Measurements from ENCODE around the gene SGPL1. TPM values are rescaled to one million over a fixed set of nuclear protein-coding genes. Genes with fewer than 3 reads are reported as not detected.

SGPL1 gene
- total RNA-seq, 1 donor from 2014 or later, result 8.2 TPM

DNA sequence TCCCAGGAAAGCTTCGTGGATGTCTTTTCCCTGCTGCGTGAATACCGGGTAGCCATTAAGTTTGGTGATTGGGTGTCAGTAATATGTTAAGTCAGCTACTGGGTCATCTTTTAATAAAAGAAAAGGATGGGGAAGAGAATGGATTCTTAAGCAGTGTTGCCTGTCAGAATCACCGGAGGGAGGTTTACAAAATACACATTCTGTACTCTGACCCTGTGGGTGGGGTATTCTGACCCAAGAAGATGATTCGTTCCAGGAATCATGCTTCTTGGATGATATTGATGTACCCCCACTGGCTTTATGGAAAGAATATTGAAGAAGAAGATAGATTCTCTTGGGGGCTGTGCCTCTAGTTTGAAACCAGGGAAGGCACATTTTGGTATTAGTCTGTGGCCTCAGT lies 18.3 kb downstream of the SGPL1 start:
- Histone ChIP-seq H3K4me1 (peaks cover 34% of the 10 kb centered on the region), H3K36me3 (peaks cover 11% of the 10 kb centered on the region)

DNA sequence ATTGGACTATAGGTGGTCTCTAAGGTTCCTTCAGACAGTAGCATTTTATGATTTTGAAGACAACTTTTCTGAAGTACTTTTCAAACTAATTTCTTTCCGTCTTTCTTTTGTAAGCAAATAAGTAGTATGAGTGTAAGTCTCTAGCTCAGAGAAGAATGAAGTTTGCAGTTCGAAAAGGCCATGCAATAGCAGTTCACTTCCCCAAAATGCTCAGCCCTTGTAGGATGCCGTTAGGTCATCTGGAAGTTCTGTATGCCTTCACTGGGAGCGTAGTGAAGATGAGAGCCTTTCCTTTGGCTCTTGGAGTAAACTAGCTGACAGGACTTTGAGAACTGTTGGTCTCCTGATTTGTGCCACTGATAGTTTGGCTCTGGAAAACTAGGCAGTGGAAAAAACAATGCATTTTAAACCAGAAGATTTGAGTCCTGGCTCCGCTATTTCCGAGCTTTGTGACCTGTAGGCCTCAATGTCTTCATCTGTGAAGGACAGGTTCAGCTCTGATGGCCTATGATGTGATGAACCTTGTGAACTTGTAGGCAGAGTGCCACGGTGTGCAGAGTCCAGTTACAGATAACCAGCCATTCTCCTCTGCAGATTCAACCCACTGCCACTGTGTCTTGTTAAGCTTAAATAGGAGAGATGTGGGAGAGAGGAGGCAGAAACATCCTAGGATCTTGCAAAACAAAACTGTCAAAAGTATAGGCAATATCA lies 18.8 kb downstream of the SGPL1 start:
- Histone ChIP-seq H3K9me3 (replicated peaks) (peaks cover 6% of the 10 kb centered on the region), H3K27me3 (ENCODE audit: low read depth) (no peaks in the 10 kb centered on the region), H3K27ac (replicated peaks) (no peak overlapping the region), H3K36me3 (peaks cover 13% of the 10 kb centered on the region), H3K4me3 (no peak overlapping the region), H3K4me1 (peaks cover 29% of the 10 kb centered on the region)
- DNase-seq, result no peak
- TF ChIP-seq, protein P1, sequence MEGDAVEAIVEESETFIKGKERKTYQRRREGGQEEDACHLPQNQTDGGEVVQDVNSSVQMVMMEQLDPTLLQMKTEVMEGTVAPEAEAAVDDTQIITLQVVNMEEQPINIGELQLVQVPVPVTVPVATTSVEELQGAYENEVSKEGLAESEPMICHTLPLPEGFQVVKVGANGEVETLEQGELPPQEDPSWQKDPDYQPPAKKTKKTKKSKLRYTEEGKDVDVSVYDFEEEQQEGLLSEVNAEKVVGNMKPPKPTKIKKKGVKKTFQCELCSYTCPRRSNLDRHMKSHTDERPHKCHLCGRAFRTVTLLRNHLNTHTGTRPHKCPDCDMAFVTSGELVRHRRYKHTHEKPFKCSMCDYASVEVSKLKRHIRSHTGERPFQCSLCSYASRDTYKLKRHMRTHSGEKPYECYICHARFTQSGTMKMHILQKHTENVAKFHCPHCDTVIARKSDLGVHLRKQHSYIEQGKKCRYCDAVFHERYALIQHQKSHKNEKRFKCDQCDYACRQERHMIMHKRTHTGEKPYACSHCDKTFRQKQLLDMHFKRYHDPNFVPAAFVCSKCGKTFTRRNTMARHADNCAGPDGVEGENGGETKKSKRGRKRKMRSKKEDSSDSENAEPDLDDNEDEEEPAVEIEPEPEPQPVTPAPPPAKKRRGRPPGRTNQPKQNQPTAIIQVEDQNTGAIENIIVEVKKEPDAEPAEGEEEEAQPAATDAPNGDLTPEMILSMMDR (IDR thresholded peaks at IDR 0.05; ENCODE audit: borderline replicate concordance), result no peak
- intact Hi-C loops (cut with micrococcal nuclease), result no loop called here

More for the DNA sequence above, 18.3 kb downstream of the SGPL1 start:
- Histone ChIP-seq H3K9me3 (replicated peaks) (peaks cover 6% of the 10 kb centered on the region), H3K27ac (replicated peaks) (no peak overlapping the region), H3K4me3 (no peak overlapping the region), H3K27me3 (ENCODE audit: low read depth) (no peaks in the 10 kb centered on the region)
- TF ChIP-seq, protein P1 (IDR thresholded peaks at IDR 0.05; ENCODE audit: borderline replicate concordance), result no peak
- DNase-seq, result no peak
- intact Hi-C loops (cut with micrococcal nuclease), result no loop called here

DNA sequence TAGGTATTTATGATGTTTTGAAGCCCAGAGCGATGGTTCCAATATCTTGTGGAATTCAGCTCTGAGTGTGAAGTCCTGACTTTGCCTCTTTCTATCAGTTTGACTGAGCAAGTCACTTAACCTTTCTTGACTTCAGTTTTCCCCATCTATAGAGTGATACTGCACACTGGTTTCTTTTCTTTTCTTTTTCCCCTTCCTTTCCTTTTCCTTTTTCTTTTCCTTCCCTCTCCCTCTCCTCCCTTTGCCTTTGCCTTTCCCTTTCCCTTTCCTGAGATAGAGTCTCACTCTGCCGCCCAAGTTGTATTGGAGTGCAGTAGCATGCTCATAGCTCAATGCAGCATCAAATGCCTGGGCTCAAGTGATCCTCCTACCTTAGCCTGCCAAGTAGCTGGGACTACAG lies 20.6 kb downstream of the SGPL1 start:
- TF ChIP-seq, protein P1 (IDR thresholded peaks at IDR 0.05; ENCODE audit: borderline replicate concordance), result no peak
- intact Hi-C loops (cut with micrococcal nuclease), result no loop called here
- Histone ChIP-seq H3K36me3 (peaks cover 21% of the 10 kb centered on the region), H3K4me1 (peaks cover 17% of the 10 kb centered on the region), H3K4me3 (no peak overlapping the region), H3K27me3 (ENCODE audit: low read depth) (no peaks in the 10 kb centered on the region), H3K27ac (replicated peaks) (no peak overlapping the region), H3K9me3 (replicated peaks) (peaks cover 6% of the 10 kb centered on the region)
- no peak for DNase-seq

DNA sequence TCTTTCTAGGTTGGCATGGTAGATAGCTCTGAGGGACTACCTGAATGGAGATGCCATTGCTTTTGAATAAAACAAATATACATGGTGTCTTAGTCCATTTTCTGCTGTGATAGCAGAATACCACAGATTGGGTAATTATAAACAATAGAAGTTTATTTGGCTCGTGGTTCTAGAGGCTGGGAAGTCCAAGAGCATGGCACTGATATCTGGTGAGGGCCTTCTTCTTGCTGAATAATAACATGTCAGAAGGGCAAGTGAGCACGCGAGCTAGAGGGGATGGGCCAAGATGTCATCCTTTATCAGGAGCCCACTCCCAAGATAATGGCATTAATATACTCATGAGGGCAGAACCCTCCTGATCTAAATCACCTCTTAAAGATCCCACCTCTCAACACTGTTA lies 21.9 kb downstream of the SGPL1 start:
- intact Hi-C loops (cut with micrococcal nuclease), result no loop called here
- DNase-seq, result no peak
- Histone ChIP-seq H3K27ac (replicated peaks) (no peak overlapping the region), H3K9me3 (replicated peaks) (peaks cover 6% of the 10 kb centered on the region), H3K4me3 (no peak overlapping the region), H3K4me1 (peaks cover 9% of the 10 kb centered on the region), H3K27me3 (ENCODE audit: low read depth) (no peaks in the 10 kb centered on the region), H3K36me3 (peaks cover 21% of the 10 kb centered on the region)
- TF ChIP-seq, protein P1 (IDR thresholded peaks at IDR 0.05; ENCODE audit: borderline replicate concordance), result no peak

DNA sequence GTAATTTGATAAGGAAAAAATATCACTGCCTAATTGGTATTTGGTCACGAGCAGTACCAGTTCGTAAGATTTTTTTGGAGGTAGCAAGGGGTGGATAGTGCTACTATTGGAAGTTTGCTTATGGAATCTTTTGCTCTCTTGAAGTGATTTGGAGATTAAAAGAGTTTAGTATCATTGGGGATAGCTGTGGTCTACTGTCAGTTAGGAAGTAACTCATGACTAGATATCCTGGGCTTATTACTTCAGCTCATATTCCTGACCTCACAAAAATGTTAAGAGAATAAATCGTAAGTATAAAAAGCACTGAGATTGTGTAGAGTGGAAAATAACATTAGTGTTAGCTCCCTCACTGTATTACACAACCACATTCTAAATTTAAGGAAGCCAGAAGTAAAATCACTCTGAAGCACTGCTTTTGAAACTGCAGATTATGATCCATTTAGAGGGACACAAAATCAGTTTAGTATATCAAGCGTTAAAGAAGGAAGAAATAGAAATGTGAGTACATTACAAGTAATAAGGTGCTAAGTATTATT lies 22.6 kb downstream of the SGPL1 start:
- H3K9me3 ChIP-seq (replicated peaks), result peaks cover 6% of the 10 kb centered on the region
- peaks cover 5% of the 10 kb centered on the region for H3K4me1 ChIP-seq
- TF ChIP-seq, protein P1 (IDR thresholded peaks at IDR 0.05; ENCODE audit: borderline replicate concordance), result no peak
- H3K36me3 ChIP-seq, result peaks cover 21% of the 10 kb centered on the region
- H3K27me3 ChIP-seq (ENCODE audit: low read depth), result no peaks in the 10 kb centered on the region
- H3K27ac ChIP-seq (replicated peaks), result no peak overlapping the region
- intact Hi-C loops (cut with micrococcal nuclease), result no loop called here
- no peak for DNase-seq
- H3K4me3 ChIP-seq, result no peak overlapping the region
